HCT116 (cell line): ENCODE data around the gene RCAN3. TPM values are rescaled to one million over a fixed set of nuclear protein-coding genes. Genes with fewer than 3 reads are reported as not detected.
A peak's percentile ranks its signal among the peaks of the same experiment; 100 is the strongest.

ENCODE experiments used
- ATAC-seq: fragments of 200-7000 bp; cut with Tn5 transposase; 2 replicates; pipeline ENCODE4 v1.9.1; 2020; ENCODE audit warnings: mild to moderate bottlenecking, moderate library complexity
- BruUV-seq: library from RNA; stranded (reverse); fragments of 400-500 nt; replicated peaks from 2 replicates; lab custom pipeline; 2021; lab: Mats Ljungman, UMichigan
- CTCF ChIA-PET: fragments of 300-600 bp; sonication (Branson Sonifier 250); formaldehyde crosslinking; loops from one replicate; lab custom pipeline; 2021; ENCODE audit warnings: antibody characterized with exemption; lab: Charles Lee
- POLR2A ChIA-PET: fragments of 300-600, 350-600 bp; sonication (Branson Sonifier 250); formaldehyde crosslinking; loops from one replicate; lab custom pipeline; 2021; ENCODE audit warnings: antibody characterized with exemption; lab: Charles Lee
- RAD21 ChIA-PET, 2 experiments: fragments of 300-600 bp; sonication (Branson Sonifier 250); formaldehyde crosslinking; loops; one replicate each; lab custom pipeline; 2023; ENCODE audit warnings: low total read pairs in 2 of 2; ENCODE audit not compliant: uncharacterized antibody in 2 of 2, unreplicated experiment in 2 of 2, low non-redundant PET in 1 of 2; lab: Charles Lee
- DNase-seq: peaks from one replicate; pipeline ENCODE4 v3.0.0-alpha.2; 2010; ENCODE audit warnings: low read depth, low spot score
- H2AFZ ChIP-seq: fragments of 200-600 bp; shearing (Covaris generic), sonication (generic); 2 replicates; pipeline ENCODE4 v1.6.1; 2017; ENCODE audit warnings: low read depth, mixed run types, mixed read lengths, antibody characterized with exemption, low read length; ENCODE audit not compliant: poor library complexity, severe bottlenecking
- H3K27ac ChIP-seq: 2 replicates; pipeline ENCODE4 v1.5.1; 2012; ENCODE audit warnings: low read depth, low read length
- H3K27me3 ChIP-seq: fragments of 200-600 bp; sonication (generic); 2 replicates; pipeline ENCODE4 v1.6.1; 2016; ENCODE audit warnings: mixed run types, low read length, mixed read lengths; ENCODE audit not compliant: insufficient read depth
- H3K36me3 ChIP-seq, 2 experiments: fragments of 200-500 bp in 1 of 2; fragments of 200-600 bp in 1 of 2; sonication (Bioruptor generic) in 1 of 2; sonication (generic) in 1 of 2; 2 replicates each; pipeline versions ENCODE4 v1.5.1 to v1.6.1; 2014 to 2016; ENCODE audit warnings: low read length in 2 of 2, inconsistent platforms in 1 of 2, mixed read lengths in 1 of 2, mixed run types in 1 of 2; ENCODE audit not compliant: insufficient read depth in 2 of 2, control insufficient read depth in 1 of 2
- H3K4me1 ChIP-seq, 2 experiments: fragments of 200-600 bp in 1 of 2; sonication (generic) in 1 of 2; 2 replicates each; pipeline versions ENCODE4 v1.5.1 to v1.6.1; 2012 to 2017; ENCODE audit warnings: low read length in 2 of 2, inconsistent platforms in 1 of 2, mild to moderate bottlenecking in 1 of 2, mixed read lengths in 1 of 2, mixed run types in 1 of 2, moderate library complexity in 1 of 2; ENCODE audit not compliant: insufficient read depth in 2 of 2, control insufficient read depth in 1 of 2
- H3K4me2 ChIP-seq: fragments of 200-600 bp; sonication (generic); 2 replicates; pipeline ENCODE4 v1.6.1; 2017; ENCODE audit warnings: mixed run types, low read length, mixed read lengths
- H3K4me3 ChIP-seq, 2 experiments: fragments of 200-600 bp in 1 of 2; sonication (generic) in 1 of 2; replicated peaks in 1 of 2; 2 replicates each; pipeline ENCODE4 v1.5.1; 2011 to 2016; ENCODE audit warnings: low read length in 2 of 2, control low read depth in 1 of 2, low read depth in 1 of 2, mild to moderate bottlenecking in 1 of 2, mixed read lengths in 1 of 2, mixed run types in 1 of 2
- H3K79me2 ChIP-seq: fragments of 200-600 bp; sonication (generic); 2 replicates; pipeline ENCODE4 v1.6.1; 2017; ENCODE audit warnings: mild to moderate bottlenecking, mixed run types, low read length, moderate library complexity, mixed read lengths; ENCODE audit not compliant: insufficient read depth
- H3K9ac ChIP-seq: fragments of 200-600 bp; sonication (generic); 2 replicates; pipeline ENCODE4 v1.6.1; 2016; ENCODE audit warnings: low read length, mixed read lengths
- H3K9me2 ChIP-seq: fragments of 200-600 bp; sonication (generic), shearing (Covaris generic); 2 replicates; pipeline ENCODE4 v1.6.1; 2017; ENCODE audit warnings: mixed run types, mild to moderate bottlenecking, moderate library complexity; ENCODE audit not compliant: insufficient read depth
- H3K9me3 ChIP-seq, 2 experiments: fragments of 200-500 bp in 1 of 2; fragments of 200-600 bp in 1 of 2; sonication (Bioruptor generic) in 1 of 2; sonication (generic) in 1 of 2; 2 replicates each; pipeline ENCODE4 v1.6.1; 2014 to 2017; ENCODE audit warnings: low read length in 2 of 2, mixed read lengths in 2 of 2, inconsistent platforms in 1 of 2, low read depth in 1 of 2, mild to moderate bottlenecking in 1 of 2, mixed run types in 1 of 2, moderate library complexity in 1 of 2; ENCODE audit not compliant: control insufficient read depth in 1 of 2, insufficient read depth in 1 of 2
- H4K20me1 ChIP-seq: fragments of 200-600 bp; sonication (generic), shearing (Covaris generic); 2 replicates; pipeline ENCODE4 v1.6.1; 2017; ENCODE audit warnings: mixed run types, mild to moderate bottlenecking, moderate library complexity; ENCODE audit not compliant: insufficient read depth
- ATF3 ChIP-seq: IDR thresholded peaks from 2 replicates; pipeline ENCODE4 v1.6.1; 2012
- CEBPB ChIP-seq: IDR thresholded peaks from 2 replicates; pipeline ENCODE4 v1.6.1; 2012; ENCODE audit warnings: low read depth
- CTCF ChIP-seq, 3 experiments: fragments of 200-600 bp in 1 of 3; sonication (generic) in 1 of 3; IDR thresholded peaks in 2 of 3; conservative IDR thresholded peaks in 1 of 3; 2 replicates each; pipeline ENCODE4 v1.5.1; 2012 to 2017; ENCODE audit warnings: low read depth in 2 of 3, low read length in 2 of 3, antibody characterized with exemption in 1 of 3, borderline replicate concordance in 1 of 3, control low read depth in 1 of 3, mild to moderate bottlenecking in 1 of 3, mixed read lengths in 1 of 3, mixed run types in 1 of 3, moderate library complexity in 1 of 3; ENCODE audit not compliant: insufficient read depth in 1 of 3
- EGR1 ChIP-seq: IDR thresholded peaks from 2 replicates; pipeline ENCODE4 v1.6.1; 2012; ENCODE audit warnings: low read depth
- ELF1 ChIP-seq: IDR thresholded peaks from 2 replicates; pipeline ENCODE4 v1.6.1; 2012; ENCODE audit warnings: low read depth, borderline replicate concordance
- EZH2 ChIP-seq: fragments of 200-600 bp; sonication (generic); IDR thresholded peaks from 2 replicates; pipeline ENCODE4 v1.6.1; 2017; ENCODE audit warnings: antibody characterized with exemption, mixed run types
- POLR2A ChIP-seq: IDR thresholded peaks from 2 replicates; pipeline ENCODE4 v1.7.0; 2011; ENCODE audit warnings: borderline replicate concordance; ENCODE audit not compliant: insufficient read depth, insufficient read length; ENCODE audit errors: extremely low read depth
- POLR2AphosphoS5 ChIP-seq: IDR thresholded peaks from 2 replicates; pipeline ENCODE4 v1.6.1; 2011; ENCODE audit warnings: mild to moderate bottlenecking, low read depth, low read length, moderate library complexity
- RAD21 ChIP-seq: IDR thresholded peaks from 2 replicates; pipeline ENCODE4 v1.6.1; 2012; ENCODE audit warnings: low read depth, mild to moderate bottlenecking
- SIN3A ChIP-seq: IDR thresholded peaks from 2 replicates; pipeline ENCODE4 v1.6.1; 2012; ENCODE audit warnings: low read depth
- SRF ChIP-seq: IDR thresholded peaks from 2 replicates; pipeline ENCODE4 v1.6.1; 2012; ENCODE audit warnings: low read depth
- YY1 ChIP-seq: IDR thresholded peaks from 2 replicates; pipeline ENCODE4 v1.6.1; 2011; ENCODE audit warnings: low read length, low read depth, moderate library complexity, mild to moderate bottlenecking; ENCODE audit not compliant: insufficient replicate concordance; ENCODE audit errors: extremely low read depth
- ZBTB33 ChIP-seq: IDR thresholded peaks from 2 replicates; pipeline ENCODE4 v1.6.1; 2011; ENCODE audit warnings: mild to moderate bottlenecking, low read length, moderate library complexity; ENCODE audit not compliant: insufficient replicate concordance; ENCODE audit errors: extremely low read depth
- ZFX ChIP-seq: fragments of 450-650 bp; IDR thresholded peaks from 2 replicates; pipeline ENCODE4 v1.6.1; 2017
- ZNF274 ChIP-seq: fragments of 200-500 bp; sonication (Bioruptor generic); IDR thresholded peaks from 2 replicates; pipeline ENCODE4 v1.6.1; 2014; ENCODE audit warnings: mild to moderate bottlenecking, low read depth, low read length, inconsistent platforms
- intact Hi-C: fragments of 100-400 bp; cut with micrococcal nuclease; formaldehyde crosslinking; loops from 2 replicates; pipeline ENCODE4 v1.10.0; 2022
- total RNA-seq: library from RNA; stranded (reverse); gene quantifications from one replicate; pipeline ENCODE4 v1.2.1, GENCODE V29; 2021; ENCODE audit not compliant: unreplicated experiment

The RCAN3 gene
- total RNA-seq, 1 experiment from 2014 or later, result 13.3 TPM

GRCh38 chr1:24557711-24558131, 55.1 kb downstream of the RCAN3 start:
- Histone ChIP-seq H3K9me2 (no peaks in the 10 kb centered on the region), H3K27ac (no peak overlapping the region), H3K4me1 (peaks cover 33 to 39% of the 10 kb centered on the region in 2 experiments; a peak in 3 of 4 replicates), H3K9me3 (no peaks in the 10 kb centered on the region), H3K36me3 (no peaks in the 10 kb centered on the region), H3K79me2 (no peaks in the 10 kb centered on the region), H4K20me1 (no peaks in the 10 kb centered on the region), H3K4me2 (no peak overlapping the region), H3K9ac (no peak overlapping the region), H3K27me3 (no peaks in the 10 kb centered on the region), H3K4me3 (no peak overlapping the region), H2AFZ (no peak overlapping the region)
- CTCF ChIA-PET, result interaction anchor here (1.4 kb wide), 1 partner anchor 16 kb away, joined by 4 read pairs; no protein-coding TSS in a partner anchor
- TF ChIP-seq POLR2AphosphoS5, result no peak
- TF ChIP-seq POLR2A, result no peak
- TF ChIP-seq ELF1, result no peak
- TF ChIP-seq SRF, result no peak
- TF ChIP-seq SIN3A, result no peak
- no peak for ATAC-seq
- POLR2A ChIA-PET, result no interaction called here
- no peak for DNase-seq
- RAD21 ChIA-PET, result no interaction called here
- intact Hi-C loops, result no loop called here
- BruUV-seq, result no TSS peak

- no peak for ATAC-seq
- no TSS peak for BruUV-seq
- ChIA-PET POLR2A (no interaction called here), CTCF (interaction anchor here (1.4 kb wide), 1 partner anchor 16 kb away, joined by 4 read pairs; no protein-coding TSS in a partner anchor), RAD21 (no interaction called here)
- intact Hi-C loops, result no loop called here
- Histone ChIP-seq H3K9me2 (no peaks in the 10 kb centered on the region), H3K4me2 (peak overlapping the region; percentile 44; the same call in 1 of the 2 replicates), H3K4me1 (peaks cover 38 to 43% of the 10 kb centered on the region in 2 experiments; a peak in 3 of 4 replicates), H3K9me3 (no peaks in the 10 kb centered on the region), H3K9ac (no peak overlapping the region), H3K4me3 (no peak overlapping the region), H4K20me1 (no peaks in the 10 kb centered on the region), H3K36me3 (no peaks in the 10 kb centered on the region), H3K79me2 (no peaks in the 10 kb centered on the region), H3K27me3 (no peaks in the 10 kb centered on the region), H3K27ac (no peak overlapping the region), H2AFZ (no peak overlapping the region)
- DNase-seq, result no peak
- TF ChIP-seq POLR2AphosphoS5, result no peak
- TF ChIP-seq YY1, result no peak
- TF ChIP-seq ATF3, result no peak
- no peak for TF ChIP-seq SIN3A
- no peak for TF ChIP-seq EZH2
- TF ChIP-seq ZNF274, result no peak
- no peak for TF ChIP-seq POLR2A
- no peak for TF ChIP-seq CEBPB
- TF ChIP-seq ZBTB33, result no peak
- TF ChIP-seq EGR1, result no peak
- TF ChIP-seq CTCF (IDR thresholded peaks at IDR 0.05 in 2 of 3, conservative IDR thresholded peaks at IDR 0.05 in 1 of 3; ENCODE audit: borderline replicate concordance in 1 of 3, insufficient read depth in 1 of 3, low read depth in 2 of 3, low read length in 2 of 3), result no peak
- no peak for TF ChIP-seq ZFX
- no peak for TF ChIP-seq ELF1
- TF ChIP-seq RAD21, result no peak
These were observed 55.8 kb downstream of the RCAN3 start for GRCh38 chr1:24558455-24558854.
